ENCODE results near the gene LSP1.

Gene LSP1

DNA sequence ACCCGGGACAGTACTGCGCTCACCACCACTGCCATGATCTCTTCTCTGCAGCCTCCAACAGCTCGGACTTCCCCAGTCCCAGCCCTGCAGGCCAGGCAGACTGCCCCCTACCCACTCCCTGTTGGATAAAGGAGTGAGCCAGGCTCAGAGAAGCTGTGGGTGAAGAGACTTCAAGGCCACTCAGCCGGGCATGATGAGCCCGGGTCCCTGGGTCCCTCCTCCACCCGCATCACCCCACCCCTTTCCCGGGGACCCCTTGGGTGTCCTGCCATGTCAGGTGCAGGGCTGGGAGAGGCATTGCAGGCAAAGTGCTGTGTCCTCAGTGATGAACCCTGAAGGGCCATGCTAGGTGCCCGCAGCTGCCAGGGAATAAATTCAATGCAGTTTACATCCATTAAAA lies 14.5 kb downstream of the LSP1 start:
- Histone ChIP-seq H3K27ac (no peak overlapping the region), H3K36me3 (no peaks in the 10 kb centered on the region), H3K27me3 (ENCODE audit: insufficient read depth, low read depth, severe bottlenecking) (peaks cover 88% of the 10 kb centered on the region), H3K4me3 (ENCODE audit: low read depth, low read length) (no peak overlapping the region), H3K9me3 (ENCODE audit: severe bottlenecking) (no peaks in the 10 kb centered on the region)
- TF ChIP-seq CTCF (IDR thresholded peaks at IDR 0.05; ENCODE audit: low read depth, low read length) = no peak
- no peak for DNase-seq

DNA sequence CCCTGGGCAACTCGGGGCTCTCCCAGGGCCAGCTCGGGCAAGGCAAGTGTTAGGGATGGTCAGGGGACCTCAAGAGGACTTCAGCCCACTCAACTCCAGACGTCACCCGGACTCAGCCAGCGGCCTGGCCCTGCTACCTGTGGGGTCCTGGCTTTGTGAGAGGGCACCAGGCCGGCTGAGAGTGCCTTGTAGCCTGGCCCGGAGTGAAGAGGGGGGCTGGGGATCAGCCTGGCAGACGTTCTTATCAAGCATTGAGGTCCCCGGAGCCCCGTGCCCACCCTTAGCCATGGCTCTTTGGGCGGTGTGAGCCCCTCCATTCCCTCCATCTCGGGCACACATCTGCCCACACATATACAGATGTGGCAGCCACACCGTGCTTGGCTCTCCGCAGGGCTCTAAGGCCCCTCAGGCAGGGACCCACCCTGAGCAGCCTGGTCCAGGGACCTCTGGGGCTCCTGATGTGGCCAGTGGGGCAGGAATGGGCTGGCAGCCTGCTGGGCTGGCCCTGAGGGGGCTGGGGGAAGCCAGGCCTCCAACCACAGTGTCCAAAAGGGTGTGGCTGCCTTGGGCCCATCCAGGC lies 15.3 kb downstream of the LSP1 start:
- no peak overlapping the region for H3K27ac ChIP-seq
- no peak for TF ChIP-seq CTCF (IDR thresholded peaks at IDR 0.05; ENCODE audit: low read depth, low read length)
- no peaks in the 10 kb centered on the region for H3K9me3 ChIP-seq (ENCODE audit: severe bottlenecking)
- no peak overlapping the region for H3K4me3 ChIP-seq (ENCODE audit: low read depth, low read length)
- DNase-seq = no peak
- H3K27me3 ChIP-seq (ENCODE audit: insufficient read depth, low read depth, severe bottlenecking) = peaks cover 86% of the 10 kb centered on the region
- H3K36me3 ChIP-seq = no peaks in the 10 kb centered on the region

GRCh38 chr11:1868636-1869291 lies 15.9 kb downstream of the LSP1 start:
- no peak for DNase-seq
- TF ChIP-seq CTCF (IDR thresholded peaks at IDR 0.05; ENCODE audit: low read depth, low read length) = no peak
- Histone ChIP-seq H3K9me3 (ENCODE audit: severe bottlenecking) (no peaks in the 10 kb centered on the region), H3K27me3 (ENCODE audit: insufficient read depth, low read depth, severe bottlenecking) (peaks cover 81% of the 10 kb centered on the region), H3K36me3 (no peaks in the 10 kb centered on the region), H3K27ac (no peak overlapping the region), H3K4me3 (ENCODE audit: low read depth, low read length) (no peak overlapping the region)

DNA sequence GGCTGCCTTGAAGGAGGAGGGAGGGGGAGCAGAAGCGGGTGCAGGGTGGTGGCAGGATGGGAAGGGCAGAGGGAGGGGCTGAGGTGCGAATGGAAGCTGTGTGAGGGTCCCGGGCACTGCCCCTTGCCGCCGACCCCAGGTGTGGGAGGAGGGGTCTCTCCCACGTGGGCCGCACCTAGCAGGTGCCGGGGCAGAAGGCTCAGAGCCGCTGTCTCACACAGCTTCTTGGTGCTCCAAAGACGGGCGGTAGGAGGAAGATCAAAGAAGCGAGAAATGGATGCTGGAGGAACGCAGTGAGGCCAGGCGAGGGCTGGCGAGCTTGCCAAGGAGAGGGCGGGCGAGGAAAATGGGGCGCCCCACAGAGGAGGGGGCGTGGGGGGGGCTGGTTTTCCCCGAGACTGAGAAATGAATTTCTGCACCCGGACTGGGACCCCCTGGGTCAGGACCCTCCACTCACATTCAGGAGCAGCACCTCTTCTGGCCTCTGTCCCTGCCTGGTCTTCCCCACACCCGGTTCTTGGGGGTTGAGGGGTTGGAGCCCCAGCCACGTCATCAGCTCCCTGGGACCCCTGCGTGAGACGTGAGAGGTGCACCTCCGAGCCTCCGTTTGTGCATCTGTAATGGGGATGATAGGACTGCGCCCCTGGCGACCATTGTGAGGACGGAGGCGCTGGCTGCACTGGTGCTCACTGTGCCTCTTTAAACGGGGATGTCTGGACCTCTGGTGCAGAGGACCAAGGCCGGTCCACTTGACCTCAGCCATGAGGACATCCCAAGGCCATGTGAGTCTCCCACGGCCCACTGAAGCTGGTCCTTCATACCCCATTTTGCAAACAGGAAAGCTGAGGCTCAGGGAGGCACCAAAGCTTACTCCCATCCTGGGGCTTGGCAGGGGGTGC lies 16.8 kb downstream of the LSP1 start:
- Histone ChIP-seq H3K27me3 (ENCODE audit: insufficient read depth, low read depth, severe bottlenecking) (peaks cover 78% of the 10 kb centered on the region), H3K27ac (no peak overlapping the region), H3K36me3 (no peaks in the 10 kb centered on the region), H3K4me3 (ENCODE audit: low read depth, low read length) (no peak overlapping the region), H3K9me3 (ENCODE audit: severe bottlenecking) (no peaks in the 10 kb centered on the region)
- DNase-seq = no peak
- 0 out of 2 replicates have a peak, but pooled peaks have one; percentile 6 for TF ChIP-seq CTCF (IDR thresholded peaks at IDR 0.05; ENCODE audit: low read depth, low read length)

DNA sequence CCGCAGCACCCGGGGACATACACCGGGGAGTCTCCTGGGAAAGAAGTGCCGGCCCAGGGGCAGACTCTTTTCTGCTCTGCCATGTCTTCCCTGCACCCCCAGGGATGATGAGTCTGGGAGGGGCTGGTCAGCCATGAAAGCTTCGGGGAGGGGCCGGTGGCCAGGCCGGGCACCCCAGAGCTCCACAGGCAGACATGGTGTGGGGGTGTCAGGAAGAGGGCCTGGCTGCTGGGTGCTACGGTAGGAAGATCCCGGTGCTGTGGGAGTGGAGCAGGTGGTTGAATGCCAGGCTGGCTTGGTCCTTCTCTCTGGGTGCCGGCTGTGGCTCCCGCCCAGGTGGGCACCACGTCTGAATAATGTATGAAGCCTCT lies 17.4 kb downstream of the LSP1 start:
- H3K27me3 ChIP-seq (ENCODE audit: insufficient read depth, low read depth, severe bottlenecking) = peaks cover 76% of the 10 kb centered on the region
- H3K4me3 ChIP-seq (ENCODE audit: low read depth, low read length) = no peak overlapping the region
- no peak for DNase-seq
- no peaks in the 10 kb centered on the region for H3K9me3 ChIP-seq (ENCODE audit: severe bottlenecking)
- TF ChIP-seq CTCF (IDR thresholded peaks at IDR 0.05; ENCODE audit: low read depth, low read length) = no peak
- H3K36me3 ChIP-seq = no peaks in the 10 kb centered on the region
- no peak overlapping the region for H3K27ac ChIP-seq
